Measurements from ENCODE around the gene TATDN2. TPM values are rescaled to one million over a fixed set of nuclear protein-coding genes. Genes with fewer than 3 reads are reported as not detected.

Gene TATDN2
- total and polyA plus RNA-seq, 2 experiments from 2014 or later = 4.8 to 19.1 TPM

GRCh38 chr3:10321630-10322351 lies 73.5 kb downstream of the TATDN2 start:
- Mint-ChIP-seq H3K9me3 (no peaks in the 10 kb centered on the region), H3K36me3 (ENCODE audit: low read depth) (peaks cover 23% of the 10 kb centered on the region), H3K4me3 (peak overlapping the region; percentile 96), H3K27ac (no peak overlapping the region), H3K4me1 (peaks cover 5% of the 10 kb centered on the region), H3K27me3 (ENCODE audit: insufficient read depth, low read depth, poor library complexity) (peaks cover 12% of the 10 kb centered on the region)
- Histone ChIP-seq H2AFZ (peak overlapping the region; percentile 76), H3K4me1 (ENCODE audit: insufficient read depth) (no peaks in the 10 kb centered on the region), H3K4me3 (no peak overlapping the region), H3K9me2 (ENCODE audit: insufficient read depth) (no peaks in the 10 kb centered on the region), H3K79me2 (replicated peaks; ENCODE audit: insufficient read depth) (peaks cover 31% of the 10 kb centered on the region), H3F3A (replicated peaks; ENCODE audit: low read depth) (no peaks in the 10 kb centered on the region), H3K27me3 (ENCODE audit: insufficient read depth) (no peaks in the 10 kb centered on the region), H3K36me3 (ENCODE audit: insufficient read depth) (peaks cover 14% of the 10 kb centered on the region), H3K4me2 (no peak overlapping the region), H3K27ac (ENCODE audit: low read depth) (no peak overlapping the region), H4K20me1 (replicated peaks; ENCODE audit: insufficient read depth) (peaks cover 14% of the 10 kb centered on the region)
- TF ChIP-seq POLR2AphosphoS5 (IDR thresholded peaks at IDR 0.05; ENCODE audit: low read depth) (no peak), ZNF462 (CRISPR knock-in tag; IDR thresholded peaks at IDR 0.05) (no peak), EZH2phosphoT487 (IDR thresholded peaks at IDR 0.05; ENCODE audit: unreplicated experiment) (no peak), JUNB (IDR thresholded peaks at IDR 0.05; ENCODE audit: unreplicated experiment) (no peak), ZNF331 (CRISPR knock-in tag; IDR thresholded peaks at IDR 0.05; ENCODE audit: low read depth) (no peak), EZH2 (IDR thresholded peaks at IDR 0.05; ENCODE audit: low read depth, unreplicated experiment) (no peak), CTCF (conservative IDR thresholded peaks at IDR 0.05; ENCODE audit: low read depth in 2 of 2) (no peak), CREB1 (CRISPR knock-in tag; IDR thresholded peaks at IDR 0.05; ENCODE audit: low read depth) (no peak), ZNF114 (CRISPR knock-in tag; IDR thresholded peaks at IDR 0.05) (no peak), REST (IDR thresholded peaks at IDR 0.05; ENCODE audit: unreplicated experiment) (no peak), ETS1 (IDR thresholded peaks at IDR 0.05) (no peak), NANOG (IDR thresholded peaks at IDR 0.05; ENCODE audit: borderline replicate concordance) (no peak), STAT1 (IDR thresholded peaks at IDR 0.05; ENCODE audit: unreplicated experiment) (no peak)
- DNase-seq (ENCODE audit: low spot score) (no peak), ATAC-seq (no peak)

Measured in GM23338 (cell line).